OCI-LY7 (cell line): ENCODE measurements around the gene FCGBP.

Source experiments
- EZH2phosphoT487 ChIP-seq: fragments of 200-600 bp; sonication (generic); IDR thresholded peaks from 2 replicates; pipeline ENCODE4 v1.6.1; 2018; ENCODE audit warnings: low read depth, borderline replicate concordance, mild to moderate bottlenecking, mixed run types, antibody characterized with exemption, low read length, moderate library complexity, mixed read lengths
- TF ChIP-seq, protein P1 (sequence below): fragments of 200-600 bp; sonication (generic); conservative IDR thresholded peaks from 2 replicates; pipeline ENCODE4 v1.5.1; 2014; ENCODE audit warnings: mild to moderate bottlenecking, antibody characterized with exemption, low read length, moderate library complexity, mixed read lengths

DNA sequence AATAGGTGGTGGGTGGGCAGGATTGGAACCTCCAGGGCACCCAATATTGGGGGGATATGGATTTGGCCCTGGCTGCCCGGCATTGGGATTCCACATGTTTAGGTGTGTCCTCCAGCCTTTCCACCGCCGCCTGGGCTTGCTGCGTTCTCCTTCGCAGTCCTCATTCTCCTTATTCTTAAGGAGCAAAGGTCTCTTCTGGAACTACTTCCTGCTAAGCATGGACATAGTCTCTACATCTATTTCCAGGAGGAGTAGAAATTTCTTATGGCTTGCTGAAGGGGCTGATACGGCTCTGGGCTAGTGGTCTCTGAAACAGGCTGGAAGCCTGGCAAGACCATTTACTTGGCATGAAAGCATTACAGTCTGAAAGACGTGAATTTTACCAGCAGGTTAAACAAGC, 9.2 kb upstream of the FCGBP start:
- TF ChIP-seq, protein P1, sequence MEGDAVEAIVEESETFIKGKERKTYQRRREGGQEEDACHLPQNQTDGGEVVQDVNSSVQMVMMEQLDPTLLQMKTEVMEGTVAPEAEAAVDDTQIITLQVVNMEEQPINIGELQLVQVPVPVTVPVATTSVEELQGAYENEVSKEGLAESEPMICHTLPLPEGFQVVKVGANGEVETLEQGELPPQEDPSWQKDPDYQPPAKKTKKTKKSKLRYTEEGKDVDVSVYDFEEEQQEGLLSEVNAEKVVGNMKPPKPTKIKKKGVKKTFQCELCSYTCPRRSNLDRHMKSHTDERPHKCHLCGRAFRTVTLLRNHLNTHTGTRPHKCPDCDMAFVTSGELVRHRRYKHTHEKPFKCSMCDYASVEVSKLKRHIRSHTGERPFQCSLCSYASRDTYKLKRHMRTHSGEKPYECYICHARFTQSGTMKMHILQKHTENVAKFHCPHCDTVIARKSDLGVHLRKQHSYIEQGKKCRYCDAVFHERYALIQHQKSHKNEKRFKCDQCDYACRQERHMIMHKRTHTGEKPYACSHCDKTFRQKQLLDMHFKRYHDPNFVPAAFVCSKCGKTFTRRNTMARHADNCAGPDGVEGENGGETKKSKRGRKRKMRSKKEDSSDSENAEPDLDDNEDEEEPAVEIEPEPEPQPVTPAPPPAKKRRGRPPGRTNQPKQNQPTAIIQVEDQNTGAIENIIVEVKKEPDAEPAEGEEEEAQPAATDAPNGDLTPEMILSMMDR, result no peak
- no peak for TF ChIP-seq EZH2phosphoT487
